Nephron progenitor cell (in vitro differentiated cells): Measurements from ENCODE around the gene STK17B.

Experiments
- DNase-seq: peaks from one replicate; pipeline ENCODE4 v3.0.0; 2021
- H3K27ac Mint-ChIP-seq: 2 replicates; pipeline ENCODE4 v1.8.0; 2021; ENCODE audit warnings: mild to moderate bottlenecking, moderate library complexity, mixed read lengths
- H3K27me3 Mint-ChIP-seq: 2 replicates; pipeline ENCODE4 v1.8.0; 2021; ENCODE audit warnings: mild to moderate bottlenecking, low read depth, mixed read lengths; ENCODE audit not compliant: poor library complexity
- H3K36me3 Mint-ChIP-seq: 2 replicates; pipeline ENCODE4 v1.8.0; 2021; ENCODE audit warnings: low read depth, mixed read lengths
- H3K4me1 Mint-ChIP-seq: 2 replicates; pipeline ENCODE4 v1.8.0; 2021; ENCODE audit warnings: mixed read lengths
- H3K4me3 Mint-ChIP-seq: 2 replicates; pipeline ENCODE4 v1.8.0; 2021; ENCODE audit warnings: mild to moderate bottlenecking, moderate library complexity, mixed read lengths
- H3K9me3 Mint-ChIP-seq: 2 replicates; pipeline ENCODE4 v1.8.0; 2021; ENCODE audit warnings: mild to moderate bottlenecking, moderate library complexity, mixed read lengths
- CTCF ChIP-seq: fragments of 200-600 bp; sonication (generic); IDR thresholded peaks from 2 replicates; pipeline ENCODE4 v1.5.0; 2021; ENCODE audit warnings: antibody characterized with exemption

STK17B gene

GRCh38 chr2:196173505-196173904, 2.1 kb upstream of the STK17B start:
- Mint-ChIP-seq H3K36me3 (no peaks in the 10 kb centered on the region), H3K4me3 (no peak overlapping the region)
- no peak for TF ChIP-seq CTCF

GRCh38 chr2:196172951-196173350, 1.6 kb upstream of the STK17B start:
- H3K36me3 Mint-ChIP-seq: no peaks in the 10 kb centered on the region

More at GRCh38 chr2:196173505-196173904, 2.1 kb upstream of the STK17B start:
- H3K4me1 Mint-ChIP-seq: peaks cover 15% of the 10 kb centered on the region
- no peaks in the 10 kb centered on the region for H3K9me3 Mint-ChIP-seq
- H3K27me3 Mint-ChIP-seq: peaks cover 25% of the 10 kb centered on the region
- H3K27ac Mint-ChIP-seq: no peak overlapping the region
- no peak for DNase-seq

DNA sequence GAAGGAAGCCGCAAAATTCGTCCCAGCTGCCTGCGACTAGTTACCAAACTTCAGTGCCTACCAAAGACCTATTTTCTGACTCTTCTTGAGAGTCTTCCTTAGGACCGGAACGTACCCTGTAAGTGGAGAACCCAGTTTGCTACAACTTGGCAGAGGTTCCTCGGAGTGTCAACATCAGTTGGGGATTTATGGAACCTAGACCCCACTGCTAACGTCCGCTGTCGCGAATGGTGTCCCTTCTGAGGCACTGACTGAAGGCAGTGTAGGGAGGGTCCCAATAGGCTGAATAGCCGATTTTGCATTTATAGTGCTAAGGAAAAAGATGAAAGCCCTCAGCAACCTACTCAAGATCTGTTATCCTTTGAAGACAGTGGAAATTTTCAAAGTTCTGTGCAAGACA, 568 bp upstream of the STK17B start:
- Mint-ChIP-seq H3K27ac (no peak overlapping the region), H3K9me3 (no peaks in the 10 kb centered on the region), H3K36me3 (no peaks in the 10 kb centered on the region), H3K27me3 (peaks cover 25% of the 10 kb centered on the region), H3K4me3 (peak overlapping the region; percentile 83), H3K4me1 (peaks cover 26% of the 10 kb centered on the region)
- DNase-seq: no peak
- no peak for TF ChIP-seq CTCF

More at GRCh38 chr2:196172951-196173350, 1.6 kb upstream of the STK17B start:
- H3K4me3 Mint-ChIP-seq: peak overlapping the region; percentile 10
- peaks cover 25% of the 10 kb centered on the region for H3K27me3 Mint-ChIP-seq
- no peak for DNase-seq
- H3K27ac Mint-ChIP-seq: no peak overlapping the region
- no peak for TF ChIP-seq CTCF
- H3K9me3 Mint-ChIP-seq: no peaks in the 10 kb centered on the region
- H3K4me1 Mint-ChIP-seq: peaks cover 18% of the 10 kb centered on the region

DNA sequence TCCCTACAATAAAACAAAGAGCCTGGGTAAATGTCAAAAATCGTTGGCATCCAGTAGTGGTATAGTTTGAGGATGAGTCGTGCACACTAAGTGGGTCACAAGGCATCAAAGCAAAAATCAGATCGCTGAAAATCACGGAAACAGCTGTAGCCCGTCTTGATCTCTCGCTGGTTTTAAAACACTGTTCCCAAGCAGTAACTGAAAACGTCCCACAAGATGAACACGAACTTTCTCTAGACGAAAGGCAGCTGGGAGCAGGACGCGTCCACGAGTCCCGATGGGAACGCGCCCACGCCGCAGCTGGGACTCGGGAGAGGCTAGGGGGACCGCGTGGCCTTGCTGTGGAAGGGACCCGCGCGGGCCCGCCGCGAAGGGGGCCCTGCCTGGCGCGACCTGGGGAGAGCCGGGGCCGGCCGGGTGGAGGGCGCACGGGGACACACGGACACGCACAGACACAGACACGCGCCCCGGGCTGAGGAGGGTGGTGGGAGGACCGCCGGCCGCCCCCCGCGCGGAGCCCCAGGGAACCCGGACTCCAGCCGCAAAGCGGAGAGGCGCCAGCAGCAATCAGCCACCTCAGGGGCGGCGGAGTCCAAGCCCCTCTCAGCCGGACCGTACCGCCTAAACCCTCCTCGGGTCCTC, 651 bp downstream of the STK17B start:
- H3K36me3 Mint-ChIP-seq: no peaks in the 10 kb centered on the region
- H3K27ac Mint-ChIP-seq: no peak overlapping the region
- H3K4me3 Mint-ChIP-seq: peak overlapping the region; percentile 93
- DNase-seq: no peak
- peaks cover 25% of the 10 kb centered on the region for H3K27me3 Mint-ChIP-seq
- H3K9me3 Mint-ChIP-seq: no peaks in the 10 kb centered on the region
- TF ChIP-seq CTCF: no peak
- peaks cover 28% of the 10 kb centered on the region for H3K4me1 Mint-ChIP-seq

- no peaks in the 10 kb centered on the region for H3K9me3 Mint-ChIP-seq
These were observed 1.2 kb downstream of the STK17B start for GRCh38 chr2:196170213-196170605.

More at GRCh38 chr2:196170213-196170605, 1.2 kb downstream of the STK17B start:
- Mint-ChIP-seq H3K27me3 (peaks cover 25% of the 10 kb centered on the region), H3K4me3 (peak overlapping the region; percentile 93), H3K36me3 (no peaks in the 10 kb centered on the region), H3K4me1 (peaks cover 28% of the 10 kb centered on the region), H3K27ac (no peak overlapping the region)
- no peak for TF ChIP-seq CTCF
- DNase-seq: peak; percentile 12
